ENCODE data around the gene SCN11A. TPM values are rescaled to one million over a fixed set of nuclear protein-coding genes. Genes with fewer than 3 reads are reported as not detected.

Gene SCN11A
- total RNA-seq, 4 donors from 2014 or later, result 0.03 to 0.10 (median 0.04) TPM; not detected in 1

GRCh38 chr3:39090922-39091321 lies 39.2 kb upstream of the SCN11A start:
- H3K4me3 ChIP-seq (ENCODE audit: low read depth, poor library complexity, severe bottlenecking), result no peak overlapping the region
- no peak for DNase-seq (ENCODE audit: low spot score in 2 of 2)
- intact Hi-C loops (cut with DNase I; ENCODE audit: low total_unique reads), result no loop called here
- 88 to 89% methylated on average over 2 of the region's 2 CpGs for WGBS, 2 donors
- TF ChIP-seq POLR2A (IDR thresholded peaks at IDR 0.05) (no peak), CTCF (IDR thresholded peaks at IDR 0.05) (no peak)

GRCh38 chr3:39088889-39089288 lies 37.1 kb upstream of the SCN11A start:
- 82 to 90% methylated on average over 3 of the region's 3 CpGs for WGBS, 2 donors
- no peak for TF ChIP-seq CTCF (IDR thresholded peaks at IDR 0.05)
- no peak for TF ChIP-seq POLR2A (IDR thresholded peaks at IDR 0.05)
- H3K4me3 ChIP-seq (ENCODE audit: low read depth, poor library complexity, severe bottlenecking), result no peak overlapping the region
- DNase-seq (ENCODE audit: low spot score in 2 of 2), result no peak
- intact Hi-C loops (cut with DNase I; ENCODE audit: low total_unique reads), result no loop called here

GRCh38 chr3:39088456-39088855 lies 36.7 kb upstream of the SCN11A start:
- WGBS, 2 donors, result 87 to 89% methylated on average over 3 of the region's 3 CpGs
- intact Hi-C loops (cut with DNase I; ENCODE audit: low total_unique reads), result no loop called here
- DNase-seq (ENCODE audit: low spot score in 2 of 2), result no peak
- H3K4me3 ChIP-seq (ENCODE audit: low read depth, poor library complexity, severe bottlenecking), result no peak overlapping the region
- TF ChIP-seq POLR2A (IDR thresholded peaks at IDR 0.05), result no peak
- no peak for TF ChIP-seq CTCF (IDR thresholded peaks at IDR 0.05)

GRCh38 chr3:39086144-39086543 lies 34.4 kb upstream of the SCN11A start:
- intact Hi-C loops (cut with DNase I; ENCODE audit: low total_unique reads), result no loop called here
- DNase-seq (ENCODE audit: low spot score in 2 of 2), result no peak
- 74 to 75% methylated on average over 4 of the region's 4 CpGs for WGBS, 2 donors
- no peak overlapping the region for H3K4me3 ChIP-seq (ENCODE audit: low read depth, poor library complexity, severe bottlenecking)
- no peak for TF ChIP-seq CTCF (IDR thresholded peaks at IDR 0.05)
- no peak for TF ChIP-seq POLR2A (IDR thresholded peaks at IDR 0.05)

- intact Hi-C loops (cut with DNase I; ENCODE audit: low total_unique reads), result no loop called here
- 94 to 97% methylated on average over 4 of the region's 4 CpGs for WGBS, 2 donors
- TF ChIP-seq POLR2A (IDR thresholded peaks at IDR 0.05), result no peak
- no peak overlapping the region for H3K4me3 ChIP-seq (ENCODE audit: low read depth, poor library complexity, severe bottlenecking)
- DNase-seq (ENCODE audit: low spot score in 2 of 2), result no peak
Measured at GRCh38 chr3:39082666-39083313, 31.0 kb upstream of the SCN11A start.

GRCh38 chr3:39080026-39080425 lies 28.3 kb upstream of the SCN11A start:
- no peak for DNase-seq (ENCODE audit: low spot score in 2 of 2)
- TF ChIP-seq CTCF (IDR thresholded peaks at IDR 0.05) (no peak), POLR2A (IDR thresholded peaks at IDR 0.05) (no peak)
- no peak overlapping the region for H3K4me3 ChIP-seq (ENCODE audit: low read depth, poor library complexity, severe bottlenecking)
- intact Hi-C loops (cut with DNase I; ENCODE audit: low total_unique reads), result no loop called here

All from lower leg skin (tissue), 4 donors.